CD14-positive monocyte (primary cell): ENCODE data around the gene KIF9. TPM values are rescaled to one million over a fixed set of nuclear protein-coding genes. Genes with fewer than 3 reads are reported as not detected.
"Not testable (repeated sequence)": the region's sequence is repeated elsewhere in the genome, so short reads cannot be mapped to it uniquely, and the experiment has no call there.

Experiments used
- DNase-seq, 3 donors: peaks; one replicate each; pipeline ENCODE4 v3.0.0-alpha.2; 2011 to 2022
- H2AFZ ChIP-seq: 2 replicates; pipeline ENCODE4 v1.6.0; 2012; ENCODE audit warnings: mild to moderate bottlenecking, low read depth, low read length, inconsistent platforms; ENCODE audit not compliant: insufficient read depth, poor library complexity, severe bottlenecking
- H3K27ac ChIP-seq, 2 donors: 1 replicate in 1 of 2; 2 replicates in 1 of 2; pipeline ENCODE4 v1.5.1; 2012 to 2013; ENCODE audit warnings: low read length in 2 of 2, control low read depth in 1 of 2, inconsistent platforms in 1 of 2, low read depth in 1 of 2, mild to moderate bottlenecking in 1 of 2
- H3K27me3 ChIP-seq, 2 donors: one replicate each; pipeline versions ENCODE4 v1.6.0 to v1.6.1; 2011 to 2013; ENCODE audit warnings: low read length in 2 of 2; ENCODE audit not compliant: control insufficient read depth in 2 of 2, insufficient read depth in 2 of 2
- H3K36me3 ChIP-seq, 2 donors: replicated peaks in 1 of 2; 1 replicate in 1 of 2; 2 replicates in 1 of 2; pipeline versions ENCODE4 v1.5.1 to v1.6.1; 2012 to 2013; ENCODE audit warnings: low read length in 2 of 2, control low read depth in 1 of 2, inconsistent platforms in 1 of 2, mild to moderate bottlenecking in 1 of 2; ENCODE audit not compliant: insufficient read depth in 2 of 2, control insufficient read depth in 1 of 2
- H3K4me1 ChIP-seq, 2 donors: 1 replicate in 1 of 2; 2 replicates in 1 of 2; pipeline versions ENCODE4 v1.5.1 to v1.6.1; 2012 to 2013; ENCODE audit warnings: low read length in 2 of 2, control low read depth in 1 of 2, inconsistent platforms in 1 of 2, mild to moderate bottlenecking in 1 of 2, moderate library complexity in 1 of 2; ENCODE audit not compliant: insufficient read depth in 2 of 2, control insufficient read depth in 1 of 2
- H3K4me2 ChIP-seq: replicated peaks from 2 replicates; pipeline ENCODE3; 2012; ENCODE audit warnings: low read length, moderate library complexity, mild to moderate bottlenecking; ENCODE audit not compliant: poor library complexity, severe bottlenecking; ENCODE audit errors: extremely low read depth
- H3K4me3 ChIP-seq, 3 experiments: fragments of 200-600 bp in 1 of 3; sonication (generic) in 1 of 3; replicated peaks in 1 of 3; 1 replicate in 2 of 3; 2 replicates in 1 of 3; pipeline ENCODE4 v1.5.1; 2011 to 2013; ENCODE audit warnings: low read length in 3 of 3, mild to moderate bottlenecking in 3 of 3, control low read depth in 2 of 3, low read depth in 2 of 3, inconsistent platforms in 1 of 3, moderate library complexity in 1 of 3
- H3K79me2 ChIP-seq: 2 replicates; pipeline ENCODE4 v1.6.0; 2012; ENCODE audit warnings: mild to moderate bottlenecking, control low read depth, inconsistent platforms, low read length, moderate library complexity; ENCODE audit not compliant: insufficient read depth
- H3K9ac ChIP-seq: 2 replicates; pipeline ENCODE4 v1.6.0; 2017; ENCODE audit warnings: low read length, mild to moderate bottlenecking; ENCODE audit not compliant: insufficient read depth, poor library complexity, severe bottlenecking
- H3K9me3 ChIP-seq, 2 donors: replicated peaks in 1 of 2; 1 replicate in 1 of 2; 2 replicates in 1 of 2; pipeline versions ENCODE4 v1.5.1 to v1.6.1; 2012 to 2013; ENCODE audit warnings: low read length in 2 of 2, control low read depth in 1 of 2; ENCODE audit not compliant: control insufficient read depth in 1 of 2, insufficient read depth in 1 of 2
- H4K20me1 ChIP-seq: 2 replicates; pipeline ENCODE4 v1.6.0; 2012; ENCODE audit warnings: mild to moderate bottlenecking, low read length, control low read depth, moderate library complexity; ENCODE audit not compliant: insufficient read depth
- H3K27ac Mint-ChIP-seq, 7 donors: one replicate each; pipeline ENCODE4 v1.8.0; 2020; ENCODE audit warnings: mild to moderate bottlenecking in 7 of 7, mixed read lengths in 7 of 7, moderate library complexity in 6 of 7, inconsistent platforms in 2 of 7
- H3K27me3 Mint-ChIP-seq, 3 donors: one replicate each; pipeline ENCODE4 v1.8.0; 2021 to 2022; ENCODE audit warnings: low read depth in 3 of 3, mild to moderate bottlenecking in 3 of 3, mixed read lengths in 3 of 3, moderate library complexity in 3 of 3, inconsistent platforms in 1 of 3
- H3K36me3 Mint-ChIP-seq, 2 donors: one replicate each; pipeline ENCODE4 v1.8.0; 2020; ENCODE audit warnings: mixed read lengths in 2 of 2, inconsistent platforms in 1 of 2, mild to moderate bottlenecking in 1 of 2
- H3K4me1 Mint-ChIP-seq: one replicate; pipeline ENCODE4 v1.8.0; 2020; ENCODE audit warnings: mild to moderate bottlenecking, mixed read lengths
- H3K4me3 Mint-ChIP-seq, 2 donors: one replicate each; pipeline ENCODE4 v1.8.0; 2020; ENCODE audit warnings: mild to moderate bottlenecking in 2 of 2, mixed read lengths in 2 of 2, moderate library complexity in 1 of 2
- H3K9me3 Mint-ChIP-seq, 7 donors: one replicate each; pipeline ENCODE4 v1.8.0; 2020 to 2022; ENCODE audit warnings: mixed read lengths in 7 of 7, mild to moderate bottlenecking in 6 of 7, moderate library complexity in 6 of 7, inconsistent platforms in 2 of 7
- CTCF ChIP-seq: fragments of 200-600 bp; IDR thresholded peaks from one replicate; pipeline ENCODE4 v1.8.0; 2022; ENCODE audit warnings: antibody characterized with exemption, mild to moderate bottlenecking
- WGBS: methylation state at CpG from one replicate; pipeline ENCODE4 v1.1.5; 2013; ENCODE audit warnings: missing lambda C conversion rate; ENCODE audit not compliant: insufficient coverage; 5-methylcytosine and 5-hydroxymethylcytosine counted together
- intact Hi-C, 2 donors: fragments of 100-400 bp; cut with micrococcal nuclease; formaldehyde crosslinking; loops; one replicate each; pipeline versions ENCODE4 v1.15.0 to v1.15.1; 2023
- polyA plus RNA-seq, 3 donors: library from polyadenylated mRNA; depleted of rRNA in 1 of 3; unstranded in 2 of 3; stranded (reverse) in 1 of 3; fragments of 300-500 nt in 2 of 3; fragments of >200 nt in 1 of 3; fragmentation: Illumina TruSeq in 2 of 3; gene quantifications; 1 replicate in 2 of 3; 2 replicates in 1 of 3; pipeline ENCODE4 v1.2.3, GENCODE V29; 2012 to 2021

KIF9 gene
- polyA plus RNA-seq, 3 donors, result 2.4 to 5.1 (median 3.8) TPM

- peaks cover 87% of the 10 kb centered on the region for H4K20me1 ChIP-seq
- H3K27ac ChIP-seq, result peak overlapping the region; percentile 40 to 54
- no peak overlapping the region for H2AFZ ChIP-seq
- Mint-ChIP-seq H3K4me3 (peak overlapping the region in 1 of 2 donors; percentile 57), H3K4me1 (peaks cover 56% of the 10 kb centered on the region), H3K9me3 (no peaks in the 10 kb centered on the region), H3K27ac (peak overlapping the region; percentile 27 to 80 (median 70)), H3K36me3 (peaks cover 20 to 41% of the 10 kb centered on the region in 2 donors), H3K27me3 (no peaks in the 10 kb centered on the region)
- H3K36me3 ChIP-seq, result peaks cover 0 to 21% of the 10 kb centered on the region in 2 donors
- no peak overlapping the region for H3K9ac ChIP-seq
- intact Hi-C loops, result loop anchor here in 1 of 2 donors (10.0 kb wide), 2 partner anchors 49 to 449 kb away; partner anchors contain the start of gene MYL3
- no peaks in the 10 kb centered on the region for H3K27me3 ChIP-seq
- peak overlapping the region in 1 of 3 experiments; percentile 14 for H3K4me3 ChIP-seq
- peak in 1 of 3 donors; percentile 41 for DNase-seq
- WGBS, result 25% methylated on average over 1 of the region's 1 CpG
- H3K4me1 ChIP-seq, result peaks cover 37 to 48% of the 10 kb centered on the region in 2 donors
- H3K9me3 ChIP-seq, result no peaks in the 10 kb centered on the region
- TF ChIP-seq CTCF, result no peak
- H3K4me2 ChIP-seq, result peak overlapping the region; percentile 20
- peaks cover 69% of the 10 kb centered on the region for H3K79me2 ChIP-seq
Measured at GRCh38 chr3:47313341-47314055, 30.9 kb upstream of the KIF9 start.

DNA sequence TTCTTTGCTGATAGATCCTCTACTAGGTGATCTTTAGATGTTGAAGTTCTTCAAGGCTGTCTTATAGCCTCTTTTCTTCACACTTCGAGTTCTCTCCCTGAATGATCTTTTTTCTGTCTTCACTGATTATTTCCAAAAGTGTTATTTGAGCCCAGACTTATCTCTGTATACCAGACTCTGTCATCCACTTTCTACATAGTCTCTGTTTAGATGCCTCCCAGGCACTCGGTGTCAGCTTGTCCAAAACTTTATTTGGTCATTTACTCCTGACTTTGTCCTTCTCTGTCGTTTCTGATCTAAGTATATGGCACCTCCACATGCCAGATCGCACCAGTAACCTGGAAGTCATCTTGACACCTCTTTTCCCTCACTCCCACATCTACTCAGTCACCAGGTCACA is 27.8 kb upstream of the KIF9 start:
- H3K27ac Mint-ChIP-seq, result peak overlapping the region in 1 of 7 donors; percentile 3
- H3K9me3 ChIP-seq, result no peaks in the 10 kb centered on the region
- H4K20me1 ChIP-seq, result peaks cover 89% of the 10 kb centered on the region
- no peak overlapping the region for H3K27ac ChIP-seq
- peaks cover 76% of the 10 kb centered on the region for H3K79me2 ChIP-seq
- H2AFZ ChIP-seq, result no peak overlapping the region
- no peak for DNase-seq
- H3K4me1 Mint-ChIP-seq, result peaks cover 61% of the 10 kb centered on the region
- peaks cover 0 to 1% (median 0%) of the 10 kb centered on the region in 3 donors for H3K27me3 Mint-ChIP-seq
- no peak overlapping the region for H3K4me2 ChIP-seq
- WGBS, result 98% methylated on average over 4 of the region's 4 CpGs
- H3K4me3 ChIP-seq, result no peak overlapping the region
- H3K27me3 ChIP-seq, result no peaks in the 10 kb centered on the region
- peaks cover 24 to 50% of the 10 kb centered on the region in 2 donors for H3K36me3 Mint-ChIP-seq
- no peaks in the 10 kb centered on the region for H3K9me3 Mint-ChIP-seq
- H3K9ac ChIP-seq, result no peak overlapping the region
- peaks cover 31 to 49% of the 10 kb centered on the region in 2 donors for H3K4me1 ChIP-seq
- no peak for TF ChIP-seq CTCF
- intact Hi-C loops, result loop anchor here in 1 of 2 donors (10.0 kb wide), 2 partner anchors 46 to 446 kb away; partner anchors contain the start of gene MYL3
- peaks cover 9 to 30% of the 10 kb centered on the region in 2 donors for H3K36me3 ChIP-seq
- no peak overlapping the region for H3K4me3 Mint-ChIP-seq

GRCh38 chr3:47309231-47309630 is 26.6 kb upstream of the KIF9 start:
- H3K9me3 Mint-ChIP-seq, H3K4me3 Mint-ChIP-seq, intact Hi-C loops, H3K27me3 ChIP-seq, H3K27me3 Mint-ChIP-seq, H3K27ac ChIP-seq, H3K4me2 ChIP-seq, H2AFZ ChIP-seq, H3K4me3 ChIP-seq, H3K9me3 ChIP-seq, DNase-seq, H3K9ac ChIP-seq, H3K27ac Mint-ChIP-seq: not testable (repeated sequence)
- Mint-ChIP-seq H3K4me1 (peaks cover 55% of the 10 kb centered on the region), H3K36me3 (peaks cover 26 to 52% of the 10 kb centered on the region in 2 donors)
- Histone ChIP-seq H3K4me1 (peaks cover 20 to 37% of the 10 kb centered on the region in 2 donors), H3K36me3 (peaks cover 12 to 31% of the 10 kb centered on the region in 2 donors), H3K79me2 (peaks cover 83% of the 10 kb centered on the region), H4K20me1 (peaks cover 89% of the 10 kb centered on the region)
- 100% methylated on average over 17 of the region's 28 CpGs for WGBS
